SK-N-SH (cell line): ENCODE data around the gene FAM131A. TPM values are rescaled to one million over a fixed set of nuclear protein-coding genes. Genes with fewer than 3 reads are reported as not detected.

Source experiments
- CTCF ChIA-PET: fragments of 300-600, 350-600 bp; formaldehyde crosslinking; extraction: SDS; loops from one replicate; lab custom pipeline; 2021; lab: Yijun Ruan, JAX
- POLR2A ChIA-PET: fragments of 350-600 bp; sonication (Branson Sonifier 250); formaldehyde crosslinking; extraction: SDS; loops from one replicate; lab custom pipeline; 2020; ENCODE audit warnings: antibody characterized with exemption, inconsistent platforms; lab: Yijun Ruan, JAX
- DNase-seq: peaks from one replicate; pipeline ENCODE4 v3.0.0; 2012
- H2AFZ ChIP-seq: fragments of 200-600 bp; sonication (generic); 2 replicates; pipeline ENCODE4 v1.8.1; 2016; ENCODE audit warnings: antibody characterized with exemption, mild to moderate bottlenecking, low read depth
- H3F3A ChIP-seq: fragments of 200-600 bp; sonication (generic); replicated peaks from 2 replicates; pipeline ENCODE3; 2016; ENCODE audit warnings: antibody characterized with exemption, mild to moderate bottlenecking; ENCODE audit not compliant: insufficient read depth
- H3K27ac ChIP-seq, 2 experiments: fragments of 200-500 bp in 1 of 2; fragments of 200-600 bp in 1 of 2; sonication (Bioruptor generic) in 1 of 2; sonication (generic), shearing (Covaris generic) in 1 of 2; 2 replicates each; pipeline versions ENCODE4 v1.5.1 to v1.6.1; 2014 to 2016; ENCODE audit warnings: low read depth in 2 of 2, inconsistent platforms in 1 of 2, low read length in 1 of 2, mild to moderate bottlenecking in 1 of 2, mixed read lengths in 1 of 2
- H3K27me3 ChIP-seq: fragments of 200-600 bp; sonication (generic), shearing (Covaris generic); 2 replicates; pipeline ENCODE4 v1.6.1; 2016; ENCODE audit warnings: mixed run types; ENCODE audit not compliant: insufficient read depth
- H3K36me3 ChIP-seq, 2 experiments: fragments of 200-500 bp in 1 of 2; fragments of 200-600 bp in 1 of 2; sonication (Bioruptor generic) in 1 of 2; sonication (generic) in 1 of 2; replicated peaks in 1 of 2; 2 replicates each; pipeline versions ENCODE3 to v1.5.1; 2014 to 2016; ENCODE audit warnings: low read length in 1 of 2, mild to moderate bottlenecking in 1 of 2; ENCODE audit not compliant: insufficient read depth in 2 of 2, control insufficient read depth in 1 of 2
- H3K4me1 ChIP-seq, 2 experiments: fragments of 200-500 bp in 1 of 2; fragments of 200-600 bp in 1 of 2; sonication (Bioruptor generic) in 1 of 2; sonication (generic), shearing (Covaris generic) in 1 of 2; 2 replicates each; pipeline versions ENCODE4 v1.5.1 to v1.6.1; 2014 to 2016; ENCODE audit warnings: low read depth in 1 of 2, low read length in 1 of 2, mixed run types in 1 of 2; ENCODE audit not compliant: insufficient read depth in 2 of 2, control insufficient read depth in 1 of 2
- H3K4me2 ChIP-seq: fragments of 200-600 bp; sonication (generic), shearing (Covaris generic); 2 replicates; pipeline ENCODE4 v1.6.1; 2017; ENCODE audit warnings: mixed run types
- H3K4me3 ChIP-seq, 2 experiments: fragments of 200-500 bp in 1 of 2; fragments of 200-600 bp in 1 of 2; sonication (Bioruptor generic) in 1 of 2; sonication (generic), shearing (Covaris generic) in 1 of 2; 2 replicates each; pipeline versions ENCODE4 v1.5.1 to v1.8.1; 2014 to 2016; ENCODE audit warnings: low read depth in 2 of 2, inconsistent platforms in 1 of 2, low read length in 1 of 2, mild to moderate bottlenecking in 1 of 2, mixed read lengths in 1 of 2, moderate library complexity in 1 of 2
- H3K79me2 ChIP-seq: fragments of 200-600 bp; sonication (generic); 2 replicates; pipeline ENCODE4 v1.8.1; 2017; ENCODE audit warnings: mild to moderate bottlenecking; ENCODE audit not compliant: insufficient read depth
- H3K9ac ChIP-seq: fragments of 200-600 bp; sonication (generic); 2 replicates; pipeline ENCODE4 v1.6.1; 2017; ENCODE audit warnings: mixed run types
- H3K9me2 ChIP-seq: fragments of 200-600 bp; sonication (generic); 2 replicates; pipeline ENCODE4 v1.6.1; 2017; ENCODE audit warnings: mixed run types
- H3K9me3 ChIP-seq: fragments of 200-600 bp; sonication (generic); 2 replicates; pipeline ENCODE4 v1.6.1; 2017; ENCODE audit warnings: mixed run types, mild to moderate bottlenecking, moderate library complexity
- H4K20me1 ChIP-seq: fragments of 200-600 bp; sonication (generic); 2 replicates; pipeline ENCODE4 v1.6.1; 2017; ENCODE audit warnings: mild to moderate bottlenecking, mixed run types; ENCODE audit not compliant: insufficient read depth
- CHD2 ChIP-seq: fragments of 150-350 bp; IDR thresholded peaks from 2 replicates; pipeline ENCODE4 v1.6.1; 2018; ENCODE audit warnings: low read length; ENCODE audit not compliant: partially characterized antibody
- FOSL2 ChIP-seq: IDR thresholded peaks from 2 replicates; pipeline ENCODE4 v1.4.0; 2012; ENCODE audit warnings: low read depth, mild to moderate bottlenecking, moderate library complexity, borderline replicate concordance
- FOXJ3 ChIP-seq: sonication (generic); formaldehyde crosslinking; IDR thresholded peaks from 2 replicates; pipeline ENCODE4 v1.5.1; 2020; ENCODE audit warnings: mild to moderate bottlenecking, missing genetic modification reagents
- GABPA ChIP-seq: IDR thresholded peaks from 2 replicates; pipeline ENCODE4 v1.4.0; 2012; ENCODE audit warnings: low read depth, mild to moderate bottlenecking
- MAX ChIP-seq: IDR thresholded peaks from 2 replicates; pipeline ENCODE4 v1.4.0; 2012; ENCODE audit warnings: low read depth
- MXI1 ChIP-seq: IDR thresholded peaks from 2 replicates; pipeline ENCODE4 v1.6.1; 2012; ENCODE audit warnings: mild to moderate bottlenecking, low read depth, low read length, improper control_type of control experiment
- NRF1 ChIP-seq: IDR thresholded peaks from 2 replicates; pipeline ENCODE4 v1.6.1; 2012; ENCODE audit warnings: low read depth, mild to moderate bottlenecking, low read length
- PBX3 ChIP-seq: IDR thresholded peaks from 2 replicates; pipeline ENCODE4; 2012
- POLR2AphosphoS5 ChIP-seq: IDR thresholded peaks from 2 replicates; pipeline ENCODE4 v1.6.1; 2012; ENCODE audit warnings: low read depth, low read length
- RCOR1 ChIP-seq: fragments of 150-350 bp; IDR thresholded peaks from 2 replicates; pipeline ENCODE4 v1.6.1; 2017; ENCODE audit warnings: antibody characterized with exemption, low read length
- SMC3 ChIP-seq: IDR thresholded peaks from 2 replicates; pipeline ENCODE4 v1.6.1; 2012; ENCODE audit warnings: low read depth, low read length, improper control_type of control experiment
- TAF1 ChIP-seq: IDR thresholded peaks from 2 replicates; pipeline ENCODE4 v1.6.1; 2012; ENCODE audit warnings: low read depth, mild to moderate bottlenecking, low read length, moderate library complexity, borderline replicate concordance
- TCF12 ChIP-seq: IDR thresholded peaks from 2 replicates; pipeline ENCODE4 v1.4.0; 2012
- USF1 ChIP-seq: IDR thresholded peaks from 2 replicates; pipeline ENCODE4 v1.4.0; 2012; ENCODE audit warnings: low read depth, borderline replicate concordance
- USF2 ChIP-seq: fragments of 150-350 bp; IDR thresholded peaks from 2 replicates; pipeline ENCODE4 v1.6.1; 2017; ENCODE audit warnings: antibody characterized with exemption, low read length, low read depth, borderline replicate concordance
- YY1 ChIP-seq: IDR thresholded peaks from 2 replicates; pipeline ENCODE4 v1.4.0; 2012; ENCODE audit warnings: low read depth, mild to moderate bottlenecking
- WGBS: methylation state at CpG from one replicate; pipeline ENCODE4 v1.1.6; 2017; ENCODE audit warnings: low lambda C conversion rate; 5-methylcytosine and 5-hydroxymethylcytosine counted together
- polyA plus RNA-seq, 3 experiments: library from polyadenylated mRNA; depleted of rRNA; stranded (reverse); fragments of >200 nt; gene quantifications; 2 replicates each; pipeline ENCODE4 v1.2.3, GENCODE V29; 2012
- TF ChIP-seq, protein P1 (sequence below): fragments of 150-350 bp; IDR thresholded peaks from 2 replicates; pipeline ENCODE4 v1.6.1; 2016; ENCODE audit warnings: mild to moderate bottlenecking, low read depth, low read length
- TF ChIP-seq, protein P2 (sequence below): IDR thresholded peaks from 2 replicates; pipeline ENCODE4 v1.6.1; 2012; ENCODE audit warnings: mild to moderate bottlenecking, low read depth, low read length, moderate library complexity

The FAM131A gene
- polyA plus RNA-seq, 1 of the 3 experiments (the other 2 are of a cell fraction): 31.6 TPM

DNA sequence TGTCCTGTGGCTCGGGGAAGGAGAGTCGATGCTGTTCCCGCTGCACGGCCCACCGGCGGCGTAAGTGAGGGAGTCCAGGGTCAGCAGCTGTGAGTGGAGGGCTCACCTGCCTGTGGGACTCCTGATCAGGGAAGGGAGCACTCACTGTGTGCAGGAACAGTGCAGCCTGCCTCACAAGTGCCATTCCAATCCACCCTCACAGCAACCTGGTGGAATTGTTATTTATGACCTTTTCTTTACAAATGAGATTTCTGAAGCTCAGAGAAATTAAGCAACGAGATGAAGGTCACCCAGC, 51.5 kb downstream of the FAM131A start:
- 59% methylated on average over 6 of the region's 8 CpGs for WGBS
- Histone ChIP-seq H4K20me1 (no peaks in the 10 kb centered on the region), H3K4me2 (no peak overlapping the region), H3K36me3 (no peaks in the 10 kb centered on the region), H3F3A (no peaks in the 10 kb centered on the region), H3K4me1 (no peaks in the 10 kb centered on the region), H3K27me3 (no peaks in the 10 kb centered on the region), H2AFZ (no peak overlapping the region), H3K4me3 (no peak overlapping the region), H3K9me2 (no peaks in the 10 kb centered on the region), H3K9ac (no peak overlapping the region), H3K27ac (no peak overlapping the region), H3K79me2 (no peaks in the 10 kb centered on the region), H3K9me3 (no peaks in the 10 kb centered on the region)
- ChIA-PET CTCF (interaction anchor here (1.3 to 3.0 kb wide), 2 partner anchors 17 to 125 kb away, joined by 4 to 21 read pairs; no protein-coding TSS in a partner anchor), POLR2A (no interaction called here)
- TF ChIP-seq USF2 (no peak), POLR2AphosphoS5 (no peak), USF1 (no peak), YY1 (no peak), TCF12 (no peak), CHD2 (no peak), SMC3 (no peak), GABPA (no peak), NRF1 (no peak), TAF1 (no peak), MAX (no peak), RCOR1 (no peak), MXI1 (no peak), FOXJ3 (CRISPR knock-in tag) (no peak), FOSL2 (no peak), PBX3 (no peak)
- TF ChIP-seq, protein P1, sequence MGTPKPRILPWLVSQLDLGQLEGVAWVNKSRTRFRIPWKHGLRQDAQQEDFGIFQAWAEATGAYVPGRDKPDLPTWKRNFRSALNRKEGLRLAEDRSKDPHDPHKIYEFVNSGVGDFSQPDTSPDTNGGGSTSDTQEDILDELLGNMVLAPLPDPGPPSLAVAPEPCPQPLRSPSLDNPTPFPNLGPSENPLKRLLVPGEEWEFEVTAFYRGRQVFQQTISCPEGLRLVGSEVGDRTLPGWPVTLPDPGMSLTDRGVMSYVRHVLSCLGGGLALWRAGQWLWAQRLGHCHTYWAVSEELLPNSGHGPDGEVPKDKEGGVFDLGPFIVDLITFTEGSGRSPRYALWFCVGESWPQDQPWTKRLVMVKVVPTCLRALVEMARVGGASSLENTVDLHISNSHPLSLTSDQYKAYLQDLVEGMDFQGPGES: no peak
- TF ChIP-seq, protein P2, sequence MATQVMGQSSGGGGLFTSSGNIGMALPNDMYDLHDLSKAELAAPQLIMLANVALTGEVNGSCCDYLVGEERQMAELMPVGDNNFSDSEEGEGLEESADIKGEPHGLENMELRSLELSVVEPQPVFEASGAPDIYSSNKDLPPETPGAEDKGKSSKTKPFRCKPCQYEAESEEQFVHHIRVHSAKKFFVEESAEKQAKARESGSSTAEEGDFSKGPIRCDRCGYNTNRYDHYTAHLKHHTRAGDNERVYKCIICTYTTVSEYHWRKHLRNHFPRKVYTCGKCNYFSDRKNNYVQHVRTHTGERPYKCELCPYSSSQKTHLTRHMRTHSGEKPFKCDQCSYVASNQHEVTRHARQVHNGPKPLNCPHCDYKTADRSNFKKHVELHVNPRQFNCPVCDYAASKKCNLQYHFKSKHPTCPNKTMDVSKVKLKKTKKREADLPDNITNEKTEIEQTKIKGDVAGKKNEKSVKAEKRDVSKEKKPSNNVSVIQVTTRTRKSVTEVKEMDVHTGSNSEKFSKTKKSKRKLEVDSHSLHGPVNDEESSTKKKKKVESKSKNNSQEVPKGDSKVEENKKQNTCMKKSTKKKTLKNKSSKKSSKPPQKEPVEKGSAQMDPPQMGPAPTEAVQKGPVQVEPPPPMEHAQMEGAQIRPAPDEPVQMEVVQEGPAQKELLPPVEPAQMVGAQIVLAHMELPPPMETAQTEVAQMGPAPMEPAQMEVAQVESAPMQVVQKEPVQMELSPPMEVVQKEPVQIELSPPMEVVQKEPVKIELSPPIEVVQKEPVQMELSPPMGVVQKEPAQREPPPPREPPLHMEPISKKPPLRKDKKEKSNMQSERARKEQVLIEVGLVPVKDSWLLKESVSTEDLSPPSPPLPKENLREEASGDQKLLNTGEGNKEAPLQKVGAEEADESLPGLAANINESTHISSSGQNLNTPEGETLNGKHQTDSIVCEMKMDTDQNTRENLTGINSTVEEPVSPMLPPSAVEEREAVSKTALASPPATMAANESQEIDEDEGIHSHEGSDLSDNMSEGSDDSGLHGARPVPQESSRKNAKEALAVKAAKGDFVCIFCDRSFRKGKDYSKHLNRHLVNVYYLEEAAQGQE: no peak
- no peak for DNase-seq
